Esophagus squamous epithelium (tissue), 4 donors: Measurements from ENCODE around the gene FAM9C.

Source experiments
- CTCF ChIP-seq, 6 experiments: fragments of 450-650 bp in 4 of 6; fragments of 200-600 bp in 2 of 6; sonication (generic) in 2 of 6; IDR thresholded peaks; one replicate each; pipeline ENCODE4 v1.5.1; 2016 to 2019; ENCODE audit warnings: antibody characterized with exemption in 6 of 6, mild to moderate bottlenecking in 4 of 6, moderate library complexity in 4 of 6
- POLR2A ChIP-seq, 4 donors: fragments of 450-650 bp; IDR thresholded peaks; one replicate each; pipeline ENCODE4 v1.6.1; 2017; ENCODE audit warnings: antibody characterized with exemption in 4 of 4, mild to moderate bottlenecking in 4 of 4, moderate library complexity in 3 of 4

DNA sequence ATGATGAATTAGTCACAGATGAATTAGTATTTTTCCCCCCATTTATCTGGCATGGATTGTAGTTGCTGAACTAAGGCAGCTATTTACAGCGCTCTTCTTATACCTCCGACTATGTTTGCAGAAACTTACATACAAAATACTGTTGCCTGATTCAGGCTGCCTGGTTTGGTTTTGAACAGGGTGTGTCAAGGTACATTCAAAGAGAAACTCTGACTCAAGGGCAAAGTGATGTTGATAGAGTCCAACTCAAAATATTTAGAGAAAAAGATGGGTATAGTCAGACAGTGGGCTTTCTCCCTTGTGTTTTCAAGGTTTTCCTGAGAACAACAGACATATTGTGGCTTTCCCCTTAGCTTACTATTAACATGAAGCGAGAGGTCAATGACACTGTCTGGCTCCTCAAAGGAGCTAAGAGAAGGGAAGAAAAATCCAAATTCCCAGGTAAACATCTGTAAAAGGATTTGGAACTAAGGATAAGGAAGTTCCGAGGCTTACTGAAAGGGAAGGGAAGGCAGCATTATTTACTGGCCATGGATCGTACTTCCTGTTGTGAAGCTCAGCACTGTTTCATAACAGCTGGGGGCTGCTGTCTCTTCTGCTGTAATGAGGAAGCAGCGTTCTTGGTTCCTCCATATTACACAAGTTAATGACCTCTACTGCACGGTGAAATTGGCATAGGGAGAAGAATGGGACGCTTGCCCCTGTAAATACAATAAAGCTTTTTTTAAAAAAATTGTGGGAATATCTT is 30.9 kb downstream of the FAM9C start:
- TF ChIP-seq CTCF (IDR thresholded peaks at IDR 0.05) (no peak), POLR2A (IDR thresholded peaks at IDR 0.05) (no peak)
